Measurements from ENCODE around the gene KANK4.
"Not testable (repeated sequence)": the region's sequence is repeated elsewhere in the genome, so short reads cannot be mapped to it uniquely, and the experiment has no call there.

KANK4 gene

DNA sequence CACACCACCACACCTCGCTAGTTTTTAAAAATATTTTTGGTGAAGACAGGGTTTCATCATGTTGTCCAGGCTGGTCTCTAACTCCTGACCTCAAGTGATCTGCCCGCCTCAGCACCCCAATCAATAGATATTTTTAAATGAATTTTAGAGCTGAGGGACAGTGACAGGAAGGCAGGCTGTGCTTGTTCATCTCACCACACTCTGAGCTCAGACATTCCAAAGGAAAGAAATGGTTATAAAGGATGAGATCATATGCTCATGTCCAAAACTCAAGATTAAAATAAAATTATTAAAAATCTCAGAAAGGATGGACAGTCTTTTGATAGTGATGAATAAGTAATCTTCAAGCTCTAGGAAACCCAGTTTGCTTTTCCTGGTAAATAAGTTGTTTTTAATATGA, 83.7 kb downstream of the KANK4 start:
- no peak for DNase-seq (ENCODE audit: low read depth)

DNA sequence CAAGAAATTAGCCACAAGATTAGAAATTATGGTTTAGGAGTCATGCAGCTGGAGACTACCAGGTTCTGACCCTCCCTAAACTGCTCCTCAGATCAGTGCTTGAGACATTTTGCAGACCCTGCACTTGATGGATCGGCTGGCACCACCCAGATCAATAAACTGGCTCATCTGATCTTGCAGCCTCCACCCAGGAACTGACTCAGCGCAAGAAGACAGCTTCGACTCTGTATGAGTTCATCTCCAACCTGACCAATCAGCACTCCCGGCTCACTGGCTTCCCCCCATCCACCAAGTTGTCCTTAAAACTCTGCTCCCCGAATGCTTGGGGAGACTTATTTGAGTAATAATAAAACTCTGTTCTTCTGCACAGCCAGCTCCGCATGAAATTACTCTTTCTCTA, 84.5 kb downstream of the KANK4 start:
- DNase-seq (ENCODE audit: low read depth), result no peak

DNA sequence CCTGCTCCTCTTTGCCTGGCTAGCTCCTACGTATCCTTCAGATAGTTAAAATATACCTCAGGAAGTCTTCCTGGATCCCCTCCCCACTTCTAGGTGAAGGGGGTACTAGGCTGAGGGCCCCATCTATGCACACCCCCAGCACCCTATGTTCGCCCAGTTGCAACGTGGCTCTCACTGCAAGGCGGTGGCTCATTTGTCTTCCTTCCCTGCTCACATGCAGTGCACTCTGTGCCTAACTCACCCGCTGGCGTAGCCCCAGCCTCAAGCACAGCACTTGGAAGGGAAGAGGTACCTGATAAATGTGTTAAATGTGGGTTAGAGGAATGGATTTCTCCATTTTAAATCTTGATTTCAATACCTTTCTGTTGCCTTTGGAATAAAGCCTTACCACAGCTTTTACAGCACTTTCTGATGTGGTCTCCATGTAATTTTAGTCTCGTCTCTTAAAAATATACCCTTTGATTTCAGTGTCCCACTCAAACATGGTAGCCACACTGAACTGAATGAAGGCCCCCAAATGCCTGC, 85.2 kb downstream of the KANK4 start:
- no peak for DNase-seq (ENCODE audit: low read depth)

DNA sequence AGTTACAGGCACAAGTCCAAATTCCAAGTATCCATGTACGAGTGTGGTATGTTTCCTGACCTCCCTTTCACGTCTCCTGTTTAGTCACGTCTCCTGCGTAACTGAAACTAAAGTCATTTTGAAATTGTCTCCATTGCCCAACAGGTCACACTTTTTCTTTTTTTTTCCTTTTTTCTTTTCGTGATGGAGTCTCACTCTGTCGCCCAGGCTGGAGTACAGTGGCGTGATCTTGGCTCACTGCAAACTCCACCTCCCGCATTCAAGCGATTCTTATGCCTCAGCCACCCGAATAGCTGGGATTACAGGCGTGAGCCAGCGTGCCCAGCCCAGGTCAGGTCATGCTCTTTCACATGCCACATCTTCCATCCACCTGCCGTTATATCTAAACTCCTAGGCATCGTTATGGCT, 86.4 kb downstream of the KANK4 start:
- no peak for DNase-seq (ENCODE audit: low read depth)

DNA sequence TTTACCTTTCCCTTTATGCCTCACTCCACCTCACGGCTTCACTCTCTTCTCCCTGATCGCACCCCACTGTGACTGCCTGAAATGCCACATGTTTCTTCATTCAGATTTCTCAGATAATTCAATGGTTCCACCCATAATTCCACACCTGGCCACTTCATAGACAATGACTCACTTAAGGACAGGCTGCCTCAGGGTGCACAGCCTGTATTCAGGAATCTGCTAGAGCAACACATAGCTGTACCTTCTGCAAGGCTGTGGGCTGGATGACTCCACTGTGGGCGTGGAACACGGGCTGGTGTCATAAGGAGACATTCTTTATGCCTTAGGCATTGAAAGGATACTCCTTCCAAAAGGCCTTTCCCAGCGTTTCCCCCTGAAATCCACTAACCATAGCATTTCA, 88.5 kb downstream of the KANK4 start:
- no peak for DNase-seq (ENCODE audit: low read depth)

DNA sequence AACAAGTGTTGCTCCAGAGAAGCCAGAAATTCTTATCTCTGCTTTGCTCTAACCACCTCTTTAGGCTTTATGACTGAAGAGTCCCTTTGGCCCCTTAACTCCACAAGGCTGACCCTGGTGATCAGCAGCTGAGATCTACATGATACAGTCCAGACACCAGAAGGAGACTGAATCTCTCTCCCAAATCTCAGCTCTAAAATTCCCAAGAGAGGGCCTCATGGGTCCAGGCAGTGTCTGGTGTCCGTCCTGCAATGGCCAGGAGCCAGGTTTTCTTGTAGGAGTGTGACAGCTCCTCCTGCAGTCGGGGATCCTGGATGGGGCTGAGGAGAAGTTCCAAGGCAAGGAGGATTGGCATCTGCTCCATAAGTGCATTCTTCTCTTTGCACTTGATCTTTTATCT, 89.3 kb downstream of the KANK4 start:
- DNase-seq (ENCODE audit: low read depth), result no peak

DNA sequence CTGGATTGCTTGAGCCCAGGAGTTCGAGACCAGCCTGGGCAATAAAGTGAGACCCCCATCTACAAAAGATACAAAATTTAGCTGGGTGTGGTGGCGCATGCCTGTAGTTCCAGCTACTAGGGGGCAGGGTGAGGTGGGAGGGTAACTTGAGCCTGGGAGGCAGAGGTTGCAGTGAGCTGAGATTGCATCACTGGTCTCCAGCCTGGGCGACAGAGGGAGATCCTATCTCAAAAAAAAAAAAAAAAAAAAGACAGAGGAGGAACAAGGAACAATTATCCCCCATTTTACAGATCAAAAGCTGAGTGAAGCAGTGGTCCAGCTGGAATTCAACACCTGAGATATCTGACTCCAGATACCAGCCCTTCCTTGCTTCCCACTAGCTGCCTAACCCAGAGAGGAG, 89.8 kb downstream of the KANK4 start:
- DNase-seq (ENCODE audit: low read depth), result no peak

DNA sequence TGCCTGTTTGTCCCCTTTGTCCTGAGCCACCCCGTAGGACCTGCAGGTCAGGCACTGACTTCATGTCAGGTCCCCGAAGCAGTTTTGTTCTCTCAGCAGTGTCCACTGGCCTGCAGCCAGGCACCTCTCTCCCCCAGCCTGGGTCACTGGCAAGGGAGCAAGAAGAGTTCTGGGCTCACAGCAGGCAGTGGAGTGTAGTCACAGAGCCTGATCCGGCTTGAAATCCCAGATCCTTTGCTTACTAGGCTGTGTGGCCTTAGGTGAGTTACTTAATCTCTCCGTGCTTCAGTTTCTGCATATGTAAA, 90.4 kb downstream of the KANK4 start:
- no peak for DNase-seq (ENCODE audit: low read depth)

DNA sequence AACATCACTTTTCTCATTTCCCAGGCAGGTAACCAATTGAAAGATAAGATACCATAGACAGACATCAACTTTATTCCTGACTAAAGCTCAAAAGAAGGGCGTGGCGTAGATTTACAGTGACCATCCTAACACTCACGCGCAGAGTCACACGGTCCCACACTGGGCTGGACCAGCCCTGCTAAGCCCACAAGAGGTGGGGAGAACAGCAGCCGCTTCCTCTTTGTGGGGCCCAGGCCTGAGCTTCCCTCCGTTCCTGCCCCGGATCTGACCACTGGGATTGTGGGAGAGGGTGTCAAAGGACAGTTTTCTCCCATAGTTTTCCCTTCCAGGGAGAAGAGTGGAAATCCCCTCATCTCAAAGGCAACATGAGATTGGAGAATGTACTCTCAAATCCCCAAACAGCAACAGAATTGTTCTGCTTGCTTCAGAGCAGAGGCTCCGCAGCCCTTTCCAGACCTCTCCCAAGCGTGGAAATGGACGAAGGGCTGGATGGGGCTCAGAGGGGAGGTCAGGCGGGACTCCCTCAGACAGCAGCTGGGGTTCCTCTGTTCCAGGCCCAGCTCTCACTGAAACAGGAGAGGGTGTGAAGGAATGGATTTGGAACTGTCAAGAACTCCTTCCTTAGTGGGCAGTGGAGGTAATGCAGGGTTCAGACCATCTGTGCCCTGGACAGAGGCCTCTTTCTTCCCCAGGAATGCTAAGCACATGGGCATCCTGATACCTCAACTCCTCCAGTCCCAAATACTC, 90.9 kb downstream of the KANK4 start:
- no peak for DNase-seq (ENCODE audit: low read depth)

DNA sequence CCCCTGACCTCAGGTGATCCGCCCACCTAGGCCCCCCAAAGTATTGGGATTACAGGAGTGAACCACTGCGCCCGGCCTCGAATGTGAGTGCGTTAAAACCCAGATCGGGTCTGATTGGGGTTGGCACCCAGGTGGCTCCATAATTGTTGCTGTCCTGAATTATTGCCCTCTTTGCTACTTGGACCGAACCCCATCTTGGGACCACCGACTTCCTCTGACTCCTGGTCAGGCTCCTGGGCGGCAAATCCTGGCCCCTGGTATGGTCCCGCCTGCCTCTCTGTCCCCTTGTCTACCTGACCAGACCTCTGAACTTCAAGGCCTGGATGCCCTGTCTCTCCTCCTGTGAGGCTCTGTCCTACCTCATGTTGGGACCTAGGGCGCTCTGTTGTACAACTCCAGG, 91.7 kb downstream of the KANK4 start:
- DNase-seq (ENCODE audit: low read depth), result no peak

DNA sequence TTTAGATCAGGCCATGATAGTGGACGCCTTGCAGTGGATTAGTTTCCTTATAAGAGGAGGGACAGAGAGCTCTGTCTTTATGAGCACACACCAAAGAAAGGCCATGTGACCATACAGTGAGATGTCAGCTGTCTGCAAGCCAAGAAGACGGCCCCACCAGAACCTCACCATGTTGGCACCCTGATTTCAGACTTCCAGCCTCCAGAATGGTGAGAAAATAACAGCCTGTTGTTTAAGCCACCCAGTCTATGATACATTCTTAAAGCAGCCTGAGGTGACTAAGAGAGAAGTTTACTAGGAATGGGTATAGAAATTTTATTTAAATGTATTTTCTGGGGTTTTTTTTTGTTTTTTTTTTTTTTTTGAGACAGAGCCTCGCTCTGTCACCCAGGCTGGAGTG, 95.1 kb downstream of the KANK4 start:
- DNase-seq (ENCODE audit: low read depth), result no peak

DNA sequence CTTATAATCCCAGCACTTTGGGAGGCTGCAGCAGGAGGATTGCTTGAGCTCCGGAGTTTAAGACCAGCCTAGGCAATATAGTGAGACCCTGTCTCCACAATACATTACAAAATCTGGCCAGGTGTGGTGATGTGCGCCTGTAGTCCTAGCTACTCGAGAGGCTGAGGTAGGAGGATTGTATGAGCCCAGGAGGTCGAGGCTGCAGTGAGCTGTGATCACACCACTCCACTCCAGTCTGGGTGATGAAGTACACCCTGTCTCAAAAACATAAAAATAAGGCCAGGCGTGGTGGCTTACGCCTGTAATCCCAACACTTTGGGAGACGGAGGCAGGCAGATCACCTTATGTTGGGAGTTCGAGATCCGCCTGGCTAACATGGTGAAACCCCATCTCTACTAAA, 96.9 kb downstream of the KANK4 start:
- DNase-seq (ENCODE audit: low read depth), result no peak

DNA sequence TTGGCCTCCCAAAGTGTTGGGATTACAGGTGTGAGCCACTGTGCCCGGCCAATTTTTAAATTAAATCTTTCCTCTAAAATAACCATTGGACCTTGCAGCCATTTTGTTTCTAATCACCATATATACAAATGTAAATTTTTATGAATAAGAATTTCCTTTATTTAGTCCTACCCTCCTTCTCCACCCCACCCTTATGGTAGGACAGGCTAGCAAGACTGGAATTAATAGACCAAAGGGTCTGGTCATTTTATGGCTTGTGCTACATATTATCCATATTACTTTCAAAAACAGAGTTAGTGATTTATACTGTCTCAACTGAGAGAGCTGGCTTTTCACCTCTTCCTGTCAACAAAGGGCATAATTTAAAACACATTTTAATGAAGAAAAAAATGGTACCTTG, 98.1 kb downstream of the KANK4 start:
- DNase-seq (ENCODE audit: low read depth), result no peak

DNA sequence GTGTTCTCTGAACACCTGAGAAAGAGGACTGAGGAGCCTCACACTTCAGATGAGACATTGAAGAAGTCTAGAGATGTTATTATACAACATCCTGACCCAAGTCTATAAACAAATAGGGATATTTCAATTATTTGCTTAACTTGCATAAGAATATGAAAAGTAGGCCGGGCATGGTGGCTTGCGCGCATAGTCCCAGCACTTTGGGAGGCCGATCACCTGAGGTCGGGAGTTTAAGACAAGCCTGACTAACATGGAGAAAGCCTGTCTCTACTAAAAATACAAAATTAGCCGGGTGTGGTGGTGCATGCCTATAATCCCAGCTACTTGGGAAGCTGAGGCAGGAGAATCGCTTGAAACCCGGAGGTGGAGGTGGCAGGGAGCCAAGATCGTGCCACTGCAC, 98.8 kb downstream of the KANK4 start:
- not testable (repeated sequence) for DNase-seq (ENCODE audit: low read depth)

DNA sequence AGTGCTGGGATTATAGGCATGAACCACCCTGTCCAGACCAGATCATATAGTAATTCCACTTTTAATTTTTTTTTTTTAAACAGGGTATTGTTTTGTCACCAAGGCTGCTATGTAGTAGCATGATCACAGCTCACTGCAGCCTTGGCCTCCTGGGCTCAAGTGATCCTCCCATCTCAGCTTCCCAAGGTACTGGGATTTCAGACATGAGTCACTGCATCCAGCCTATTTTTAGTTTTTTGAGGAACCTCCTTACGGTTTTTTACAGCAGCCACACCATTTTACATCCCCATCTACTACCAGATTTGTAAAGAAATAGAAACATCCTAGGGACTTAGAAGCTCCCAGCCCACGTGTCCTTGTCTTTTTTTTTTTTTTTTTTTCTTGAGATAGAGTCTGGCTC, 100.6 kb downstream of the KANK4 start:
- DNase-seq (ENCODE audit: low read depth), result no peak

DNA sequence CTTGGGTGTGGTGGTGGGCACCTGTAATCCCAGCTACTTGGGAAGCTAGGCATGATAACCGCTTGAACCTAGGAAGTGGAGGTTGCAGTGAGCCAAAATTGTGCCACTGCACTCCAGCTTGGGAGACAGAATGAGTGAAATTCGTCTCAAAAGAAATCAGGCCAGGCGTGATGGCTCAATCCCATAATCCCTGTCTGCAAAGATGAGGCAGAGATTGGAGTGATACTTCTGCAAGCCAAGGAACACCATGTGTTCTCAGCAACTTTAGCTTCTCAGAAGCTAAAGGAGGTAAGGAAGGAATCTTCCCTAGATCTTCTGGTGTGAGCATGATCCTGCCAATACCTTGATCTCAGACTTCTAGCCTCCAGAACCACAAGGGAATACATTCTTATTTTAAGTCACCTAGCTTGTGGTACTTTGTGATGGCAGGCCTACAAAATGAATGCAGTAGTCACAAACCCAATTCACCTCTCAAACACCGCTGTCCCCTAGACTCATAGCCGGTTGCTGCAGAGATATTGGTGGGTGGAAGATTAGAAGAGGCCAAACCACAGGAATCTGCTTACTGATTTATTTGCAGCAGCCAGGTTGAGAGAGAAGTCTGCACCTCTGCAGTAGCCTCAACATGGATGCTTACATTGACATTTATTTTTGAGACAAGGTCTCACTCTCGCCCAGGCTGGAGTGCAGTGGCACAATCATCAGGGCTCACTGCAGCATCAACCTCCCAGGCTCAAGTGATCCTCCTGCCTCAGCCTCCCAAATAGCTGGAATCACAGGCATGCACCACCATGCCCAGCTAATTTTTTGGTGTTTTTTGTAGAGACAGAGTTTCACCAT, 105.9 kb downstream of the KANK4 start:
- DNase-seq (ENCODE audit: low read depth), result no peak

DNA sequence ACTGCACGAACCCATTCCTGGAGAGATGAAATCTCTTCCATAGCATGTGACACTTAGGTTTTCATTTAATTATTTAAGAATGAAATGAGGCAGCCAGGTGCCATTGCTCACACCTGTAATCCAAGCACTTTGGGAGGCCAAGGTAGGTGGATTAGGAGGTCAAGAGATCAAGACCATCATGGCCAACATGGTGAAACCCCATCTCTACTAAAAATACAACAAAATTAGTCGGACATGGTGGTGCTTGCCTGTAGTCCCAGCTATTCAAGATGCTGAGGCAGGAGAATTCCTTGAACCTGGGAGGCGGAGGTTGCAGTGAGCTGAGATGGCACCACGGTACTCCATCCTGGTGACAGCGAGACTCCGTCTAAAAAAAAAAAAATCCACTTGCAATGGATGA, 106.8 kb downstream of the KANK4 start:
- no peak for DNase-seq (ENCODE audit: low read depth)

DNA sequence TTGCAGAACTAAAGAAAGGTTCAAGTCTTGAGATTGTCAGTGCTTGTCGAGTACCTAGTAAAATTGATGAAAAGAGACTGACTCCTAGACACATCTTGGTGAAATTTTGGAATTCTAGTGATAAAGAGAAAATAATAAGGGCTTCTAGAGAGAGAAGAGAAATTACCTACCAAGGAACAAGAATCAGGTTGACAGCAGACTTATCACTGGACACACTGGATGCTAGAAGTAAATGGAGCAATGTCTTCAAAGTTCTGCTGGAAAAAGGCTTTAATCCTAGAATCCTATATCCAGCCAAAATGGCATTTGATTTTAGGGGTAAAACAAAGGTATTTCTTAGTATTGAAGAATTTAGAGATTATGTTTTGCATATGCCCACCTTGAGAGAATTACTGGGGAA, 108.3 kb downstream of the KANK4 start:
- no peak for DNase-seq (ENCODE audit: low read depth)

DNA sequence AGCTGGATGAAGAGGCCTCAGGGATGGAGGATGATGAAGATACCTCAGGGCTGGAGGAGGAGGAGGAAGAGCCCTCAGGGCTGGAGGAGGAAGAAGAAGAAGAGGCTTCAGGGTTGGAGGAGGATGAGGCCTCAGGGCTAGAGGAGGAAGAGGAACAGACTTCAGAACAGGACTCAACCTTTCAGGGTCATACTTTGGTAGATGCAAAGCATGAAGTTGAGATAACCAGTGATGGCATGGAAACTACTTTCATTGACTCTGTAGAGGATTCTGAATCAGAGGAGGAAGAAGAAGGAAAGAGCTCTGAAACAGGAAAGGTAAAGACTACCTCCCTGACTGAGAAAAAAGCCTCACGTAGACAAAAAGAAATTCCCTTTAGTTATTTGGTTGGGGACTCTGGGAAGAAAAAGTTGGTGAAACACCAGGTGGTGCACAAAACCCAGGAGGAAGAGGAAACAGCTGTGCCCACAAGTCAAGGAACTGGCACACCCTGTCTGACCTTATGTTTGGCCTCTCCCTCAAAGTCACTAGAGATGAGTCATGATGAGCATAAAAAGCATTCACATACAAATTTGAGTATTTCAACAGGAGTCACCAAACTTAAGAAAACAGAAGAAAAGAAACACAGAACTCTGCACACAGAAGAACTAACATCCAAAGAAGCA, 109.2 kb downstream of the KANK4 start:
- no peak for DNase-seq (ENCODE audit: low read depth)

DNA sequence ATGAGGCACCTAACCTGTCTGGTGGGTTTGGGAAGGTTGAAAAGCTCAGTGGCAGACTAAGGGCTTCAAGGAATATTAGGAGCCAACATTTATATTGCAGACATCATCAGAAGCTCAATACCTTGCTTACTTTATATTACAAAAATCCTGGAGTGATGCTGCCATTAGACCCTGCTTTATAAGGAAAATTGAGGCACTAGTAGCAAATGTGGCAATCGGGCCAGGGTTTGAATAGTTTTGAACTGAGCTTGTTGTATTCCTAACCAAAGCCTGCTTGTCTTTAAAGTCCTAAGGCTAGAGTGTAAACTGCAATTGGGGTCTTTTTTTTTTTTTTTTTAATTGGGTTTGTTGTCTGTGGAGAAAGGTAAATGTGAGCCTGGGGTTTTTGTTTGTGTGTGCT, 110.3 kb downstream of the KANK4 start:
- DNase-seq (ENCODE audit: low read depth), result no peak

DNA sequence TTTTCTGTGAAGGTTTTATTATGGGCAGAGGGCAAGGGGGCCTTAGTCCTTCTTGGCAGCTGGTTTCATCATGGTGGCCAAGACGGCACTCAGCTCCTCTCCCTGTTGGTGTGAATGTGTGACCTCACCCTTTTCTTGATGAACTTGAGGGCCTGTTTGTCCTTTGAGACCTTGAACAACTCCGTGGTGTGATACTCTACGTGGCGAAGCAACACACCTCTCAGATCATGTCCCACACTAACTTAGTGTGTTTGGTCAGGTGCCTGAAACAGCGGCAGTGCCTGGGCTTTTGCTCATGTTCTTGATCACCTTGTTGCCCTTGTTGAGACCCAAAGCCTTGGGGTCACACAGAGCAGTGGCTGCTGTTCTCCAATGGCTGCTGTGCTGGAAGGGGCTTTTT, 111.1 kb downstream of the KANK4 start:
- no peak for DNase-seq (ENCODE audit: low read depth)

DNA sequence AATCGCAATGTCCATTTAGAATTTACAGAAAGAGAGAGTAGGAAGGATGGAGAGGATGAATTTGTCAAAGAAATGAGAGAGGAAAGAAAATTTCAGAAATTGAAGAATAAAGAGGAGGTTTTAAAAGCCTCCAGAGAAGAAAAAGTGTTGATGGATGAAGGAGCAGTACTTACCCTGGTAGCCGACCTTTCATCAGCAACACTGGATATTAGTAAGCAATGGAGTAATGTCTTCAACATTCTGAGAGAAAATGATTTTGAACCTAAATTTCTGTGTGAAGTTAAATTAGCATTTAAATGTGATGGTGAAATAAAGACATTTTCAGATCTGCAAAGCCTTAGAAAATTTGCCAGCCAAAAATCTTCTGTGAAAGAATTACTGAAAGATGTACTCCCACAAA, 112.0 kb downstream of the KANK4 start:
- no peak for DNase-seq (ENCODE audit: low read depth)

DNA sequence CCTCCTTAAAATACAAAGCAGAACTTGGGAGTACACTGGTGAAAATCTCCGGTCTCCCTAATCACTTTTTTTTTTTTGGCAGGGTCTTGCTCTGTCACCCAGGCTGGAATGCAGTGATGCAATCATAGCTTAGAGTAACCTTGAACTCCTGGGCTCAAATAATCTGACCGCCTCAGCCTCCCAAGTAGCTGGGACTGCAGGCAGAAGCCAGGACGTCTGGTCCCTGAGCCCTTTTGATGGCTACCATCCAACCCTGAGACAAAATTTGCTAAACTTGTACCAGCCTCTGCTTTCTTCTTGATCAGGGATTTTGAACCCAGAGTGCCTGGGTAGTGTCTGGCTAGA, 120.5 kb downstream of the KANK4 start:
- no peak for DNase-seq (ENCODE audit: low read depth)

Data from activated T-cell treated with anti-CD3 and anti-CD28 coated beads for 24 hours (primary cell).